ENCODE results near the gene WDFY4. TPM values are rescaled to one million over a fixed set of nuclear protein-coding genes. Genes with fewer than 3 reads are reported as not detected.

The WDFY4 gene
- polyA plus RNA-seq, 1 of the 3 experiments (the other 2 are of a cell fraction): not detected

DNA sequence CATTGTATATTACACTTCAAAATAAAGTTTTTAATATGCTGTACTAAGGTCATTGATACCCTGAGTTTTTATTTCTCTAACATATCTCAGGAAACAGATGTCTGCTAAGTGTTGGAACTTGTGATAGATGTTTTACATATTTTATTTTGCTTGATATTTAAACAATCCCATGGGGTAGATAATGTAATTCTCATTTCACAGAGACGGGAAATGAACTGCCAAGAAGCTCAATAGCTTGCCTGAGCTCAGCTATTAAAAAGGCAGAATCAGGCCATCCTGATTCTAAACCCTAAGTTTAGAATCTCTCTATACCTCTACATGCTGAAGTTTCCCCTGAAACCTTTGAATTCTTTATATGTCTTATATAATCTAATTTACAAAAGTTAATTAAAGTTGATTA lies 128.6 kb downstream of the WDFY4 start:
- POLR2A ChIA-PET: no interaction called here
- H2AFZ ChIP-seq (ENCODE audit: low read depth): no peak overlapping the region
- TF ChIP-seq MEF2A (IDR thresholded peaks at IDR 0.05; ENCODE audit: borderline replicate concordance, low read depth) (no peak), FOSL2 (IDR thresholded peaks at IDR 0.05; ENCODE audit: borderline replicate concordance, low read depth) (no peak), POLR2AphosphoS5 (IDR thresholded peaks at IDR 0.05; ENCODE audit: low read depth, low read length) (no peak), RAD21 (IDR thresholded peaks at IDR 0.05; ENCODE audit: low read length) (no peak), GABPA (IDR thresholded peaks at IDR 0.05; ENCODE audit: low read depth) (no peak), YY1 (IDR thresholded peaks at IDR 0.05; ENCODE audit: low read depth) (no peak), SIN3A (IDR thresholded peaks at IDR 0.05; ENCODE audit: borderline replicate concordance, low read depth, low read length) (no peak), FOXJ3 (CRISPR knock-in tag; IDR thresholded peaks at IDR 0.05) (no peak), NFIC (IDR thresholded peaks at IDR 0.05; ENCODE audit: borderline replicate concordance) (no peak), JUND (IDR thresholded peaks at IDR 0.05) (no peak), ELF1 (IDR thresholded peaks at IDR 0.05) (no peak)
- TF ChIP-seq, protein P1, sequence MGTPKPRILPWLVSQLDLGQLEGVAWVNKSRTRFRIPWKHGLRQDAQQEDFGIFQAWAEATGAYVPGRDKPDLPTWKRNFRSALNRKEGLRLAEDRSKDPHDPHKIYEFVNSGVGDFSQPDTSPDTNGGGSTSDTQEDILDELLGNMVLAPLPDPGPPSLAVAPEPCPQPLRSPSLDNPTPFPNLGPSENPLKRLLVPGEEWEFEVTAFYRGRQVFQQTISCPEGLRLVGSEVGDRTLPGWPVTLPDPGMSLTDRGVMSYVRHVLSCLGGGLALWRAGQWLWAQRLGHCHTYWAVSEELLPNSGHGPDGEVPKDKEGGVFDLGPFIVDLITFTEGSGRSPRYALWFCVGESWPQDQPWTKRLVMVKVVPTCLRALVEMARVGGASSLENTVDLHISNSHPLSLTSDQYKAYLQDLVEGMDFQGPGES (IDR thresholded peaks at IDR 0.05; ENCODE audit: low read depth, low read length): no peak
- TF ChIP-seq, protein P2, sequence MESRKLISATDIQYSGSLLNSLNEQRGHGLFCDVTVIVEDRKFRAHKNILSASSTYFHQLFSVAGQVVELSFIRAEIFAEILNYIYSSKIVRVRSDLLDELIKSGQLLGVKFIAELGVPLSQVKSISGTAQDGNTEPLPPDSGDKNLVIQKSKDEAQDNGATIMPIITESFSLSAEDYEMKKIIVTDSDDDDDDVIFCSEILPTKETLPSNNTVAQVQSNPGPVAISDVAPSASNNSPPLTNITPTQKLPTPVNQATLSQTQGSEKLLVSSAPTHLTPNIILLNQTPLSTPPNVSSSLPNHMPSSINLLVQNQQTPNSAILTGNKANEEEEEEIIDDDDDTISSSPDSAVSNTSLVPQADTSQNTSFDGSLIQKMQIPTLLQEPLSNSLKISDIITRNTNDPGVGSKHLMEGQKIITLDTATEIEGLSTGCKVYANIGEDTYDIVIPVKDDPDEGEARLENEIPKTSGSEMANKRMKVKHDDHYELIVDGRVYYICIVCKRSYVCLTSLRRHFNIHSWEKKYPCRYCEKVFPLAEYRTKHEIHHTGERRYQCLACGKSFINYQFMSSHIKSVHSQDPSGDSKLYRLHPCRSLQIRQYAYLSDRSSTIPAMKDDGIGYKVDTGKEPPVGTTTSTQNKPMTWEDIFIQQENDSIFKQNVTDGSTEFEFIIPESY (IDR thresholded peaks at IDR 0.05; ENCODE audit: borderline replicate concordance, low read depth): no peak
- TF ChIP-seq, protein P3, sequence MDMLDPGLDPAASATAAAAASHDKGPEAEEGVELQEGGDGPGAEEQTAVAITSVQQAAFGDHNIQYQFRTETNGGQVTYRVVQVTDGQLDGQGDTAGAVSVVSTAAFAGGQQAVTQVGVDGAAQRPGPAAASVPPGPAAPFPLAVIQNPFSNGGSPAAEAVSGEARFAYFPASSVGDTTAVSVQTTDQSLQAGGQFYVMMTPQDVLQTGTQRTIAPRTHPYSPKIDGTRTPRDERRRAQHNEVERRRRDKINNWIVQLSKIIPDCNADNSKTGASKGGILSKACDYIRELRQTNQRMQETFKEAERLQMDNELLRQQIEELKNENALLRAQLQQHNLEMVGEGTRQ (IDR thresholded peaks at IDR 0.05; ENCODE audit: borderline replicate concordance, low read depth, low read length): no peak
- TF ChIP-seq, protein P4, sequence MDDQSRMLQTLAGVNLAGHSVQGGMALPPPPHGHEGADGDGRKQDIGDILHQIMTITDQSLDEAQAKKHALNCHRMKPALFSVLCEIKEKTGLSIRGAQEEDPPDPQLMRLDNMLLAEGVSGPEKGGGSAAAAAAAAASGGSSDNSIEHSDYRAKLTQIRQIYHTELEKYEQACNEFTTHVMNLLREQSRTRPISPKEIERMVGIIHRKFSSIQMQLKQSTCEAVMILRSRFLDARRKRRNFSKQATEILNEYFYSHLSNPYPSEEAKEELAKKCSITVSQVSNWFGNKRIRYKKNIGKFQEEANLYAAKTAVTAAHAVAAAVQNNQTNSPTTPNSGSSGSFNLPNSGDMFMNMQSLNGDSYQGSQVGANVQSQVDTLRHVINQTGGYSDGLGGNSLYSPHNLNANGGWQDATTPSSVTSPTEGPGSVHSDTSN (IDR thresholded peaks at IDR 0.05): no peak
- no peaks in the 10 kb centered on the region for H3K9me2 ChIP-seq
- no peak overlapping the region for H3K27ac ChIP-seq (ENCODE audit: low read depth in 2 of 2, low read length in 1 of 2)
- H3K27me3 ChIP-seq (ENCODE audit: insufficient read depth): no peaks in the 10 kb centered on the region
- no peaks in the 10 kb centered on the region for H3K36me3 ChIP-seq (replicated peaks in 1 of 2; ENCODE audit: control insufficient read depth in 1 of 2, insufficient read depth in 2 of 2, low read length in 1 of 2)
- 4% methylated on average over 1 of the region's 1 CpG for WGBS (ENCODE audit: low lambda C conversion rate)
- CTCF ChIA-PET: no interaction called here
- no peaks in the 10 kb centered on the region for H4K20me1 ChIP-seq (ENCODE audit: insufficient read depth)
- H3K4me1 ChIP-seq (ENCODE audit: control insufficient read depth in 1 of 2, insufficient read depth in 2 of 2, low read depth in 1 of 2, low read length in 1 of 2): peaks cover 0 to 4% of the 10 kb centered on the region in 2 experiments; a peak in 1 of 4 replicates
- DNase-seq: no peak
- no peaks in the 10 kb centered on the region for H3K79me2 ChIP-seq (ENCODE audit: insufficient read depth)
- H3K4me2 ChIP-seq: no peak overlapping the region
- H3K9me3 ChIP-seq: no peaks in the 10 kb centered on the region
- no peaks in the 10 kb centered on the region for H3F3A ChIP-seq (replicated peaks; ENCODE audit: insufficient read depth)
- H3K9ac ChIP-seq: no peak overlapping the region
- H3K4me3 ChIP-seq (ENCODE audit: low read depth in 2 of 2, low read length in 1 of 2): no peak overlapping the region
